Activated CD8-positive, alpha-beta memory T cell treated with anti-CD3 and anti-CD28 coated beads, Interleukin-2, amount 10 ng/mL, durations not matched to agents 7 days and 5 days (primary cell): ENCODE measurements around the gene ANO1. TPM values are rescaled to one million over a fixed set of nuclear protein-coding genes. Genes with fewer than 3 reads are reported as not detected.

Experiments
- ATAC-seq: fragments of 150-1000 bp; cut with Tn5 transposase; one replicate; pipeline ENCODE4 v1.10.0; 2021; ENCODE audit warnings: moderate library complexity
- CTCF ChIA-PET: fragments of 350-600 bp; sonication (Branson Sonifier 250); formaldehyde crosslinking; loops from one replicate; lab custom pipeline; 2021; ENCODE audit warnings: antibody characterized with exemption; lab: Charles Lee
- DNase-seq: peaks from one replicate; pipeline ENCODE4 v3.0.0-alpha.2; 2020
- H3K27ac Mint-ChIP-seq: one replicate; pipeline ENCODE4 v1.8.0; 2021; ENCODE audit warnings: mild to moderate bottlenecking, mixed read lengths
- H3K27me3 Mint-ChIP-seq: one replicate; pipeline ENCODE4 v1.8.0; 2021; ENCODE audit warnings: mixed read lengths
- H3K36me3 Mint-ChIP-seq: one replicate; pipeline ENCODE4 v1.8.0; 2021; ENCODE audit warnings: mild to moderate bottlenecking, mixed read lengths
- H3K4me1 Mint-ChIP-seq: one replicate; pipeline ENCODE4 v1.8.0; 2021; ENCODE audit warnings: mixed read lengths
- H3K4me3 Mint-ChIP-seq: one replicate; pipeline ENCODE4 v1.8.0; 2021; ENCODE audit warnings: mild to moderate bottlenecking, moderate library complexity, mixed read lengths
- H3K9me3 Mint-ChIP-seq: one replicate; pipeline ENCODE4 v1.8.0; 2022; ENCODE audit warnings: low read depth, mixed read lengths
- total RNA-seq, 2 experiments: library from RNA; stranded (reverse); gene quantifications; one replicate each; pipeline ENCODE4 v1.2.3, GENCODE V29; 2021

Gene ANO1
- total RNA-seq, 2 experiments from 2014 or later: not detected

GRCh38 chr11:70061734-70062133 lies 16.4 kb upstream of the ANO1 start:
- Mint-ChIP-seq H3K27ac (no peak overlapping the region), H3K4me1 (no peaks in the 10 kb centered on the region), H3K4me3 (no peak overlapping the region), H3K9me3 (no peaks in the 10 kb centered on the region), H3K36me3 (no peaks in the 10 kb centered on the region), H3K27me3 (peaks cover 4% of the 10 kb centered on the region)
- no peak for ATAC-seq
- DNase-seq: no peak
- CTCF ChIA-PET: no interaction called here

- no peak for DNase-seq
- Mint-ChIP-seq H3K9me3 (no peaks in the 10 kb centered on the region), H3K27me3 (peaks cover 6% of the 10 kb centered on the region), H3K4me1 (no peaks in the 10 kb centered on the region), H3K36me3 (no peaks in the 10 kb centered on the region), H3K27ac (no peak overlapping the region), H3K4me3 (no peak overlapping the region)
- CTCF ChIA-PET: no interaction called here
- ATAC-seq: no peak
Observed at GRCh38 chr11:70063121-70063520, 15.0 kb upstream of the ANO1 start.

DNA sequence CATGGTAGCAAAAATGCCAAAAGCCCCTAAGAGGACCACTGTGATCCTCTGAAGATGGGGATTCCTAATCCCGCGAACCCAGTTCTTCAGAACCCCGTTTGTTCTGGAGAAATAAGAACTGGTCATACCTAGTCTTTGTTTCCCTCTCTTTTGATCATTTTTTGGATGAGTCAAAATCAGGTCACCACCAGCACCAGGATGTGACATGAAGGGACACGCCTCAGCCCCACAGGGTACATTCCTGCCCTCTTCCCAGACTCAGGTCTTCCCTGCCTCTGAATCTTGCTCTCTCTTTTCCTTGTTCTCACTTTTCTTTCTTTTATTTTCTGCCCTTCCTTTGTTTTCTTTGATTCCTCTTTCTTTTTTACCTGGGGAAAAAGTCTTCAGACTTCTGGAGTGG lies 14.6 kb upstream of the ANO1 start:
- H3K36me3 Mint-ChIP-seq: no peaks in the 10 kb centered on the region
- CTCF ChIA-PET: no interaction called here

DNA sequence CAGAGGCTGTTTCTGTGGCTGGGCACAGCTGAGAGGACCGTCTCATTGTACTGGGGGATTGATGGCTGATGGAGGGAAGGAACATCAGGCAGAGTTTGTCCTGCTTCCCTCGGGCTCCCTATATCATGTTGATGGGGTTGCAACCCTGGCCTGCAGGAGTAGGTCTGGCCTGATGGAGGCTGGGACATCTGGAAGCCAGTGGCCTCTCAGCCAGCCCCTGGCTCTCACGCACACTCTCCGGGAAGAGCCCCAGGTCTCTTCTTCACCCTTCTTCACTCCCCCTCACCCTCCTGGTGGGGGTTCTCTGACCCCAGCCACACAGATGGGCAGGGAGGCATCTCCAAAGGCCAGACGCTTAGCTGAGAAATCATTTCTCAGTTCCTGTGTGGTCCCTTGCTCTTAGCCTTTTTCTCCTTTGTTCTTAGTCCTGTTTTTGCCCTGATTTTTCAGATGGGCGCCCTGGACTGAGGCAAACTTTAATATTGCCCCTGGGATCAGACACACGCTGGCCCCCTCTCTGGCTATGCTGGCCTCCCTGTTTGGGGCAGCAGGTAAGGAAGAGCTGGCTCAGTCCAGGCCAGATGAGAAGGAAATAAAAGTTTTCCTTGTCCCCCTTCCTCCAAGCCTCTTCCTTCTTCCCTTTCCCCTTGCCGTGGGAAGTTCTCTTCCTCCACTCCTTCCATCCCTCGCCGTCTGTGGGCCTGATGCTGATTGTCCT lies 13.9 kb upstream of the ANO1 start:
- DNase-seq (peak; percentile 3), ATAC-seq (no peak)
- no peak overlapping the region for H3K27ac Mint-ChIP-seq
- H3K36me3 Mint-ChIP-seq: no peaks in the 10 kb centered on the region
- peaks cover 13% of the 10 kb centered on the region for H3K27me3 Mint-ChIP-seq
- no peaks in the 10 kb centered on the region for H3K4me1 Mint-ChIP-seq
- H3K9me3 Mint-ChIP-seq: no peaks in the 10 kb centered on the region
- CTCF ChIA-PET: no interaction called here
- H3K4me3 Mint-ChIP-seq: no peak overlapping the region

More for the DNA sequence above, 14.6 kb upstream of the ANO1 start:
- ATAC-seq (no peak), DNase-seq (no peak)
- H3K4me1 Mint-ChIP-seq: no peaks in the 10 kb centered on the region
- H3K27ac Mint-ChIP-seq: no peak overlapping the region
- no peak overlapping the region for H3K4me3 Mint-ChIP-seq
- no peaks in the 10 kb centered on the region for H3K9me3 Mint-ChIP-seq
- peaks cover 10% of the 10 kb centered on the region for H3K27me3 Mint-ChIP-seq

GRCh38 chr11:70064726-70065317 lies 13.3 kb upstream of the ANO1 start:
- H3K4me1 Mint-ChIP-seq: no peaks in the 10 kb centered on the region
- CTCF ChIA-PET: no interaction called here
- no peak for ATAC-seq
- DNase-seq: peak; percentile 5
- no peaks in the 10 kb centered on the region for H3K9me3 Mint-ChIP-seq
- peaks cover 19% of the 10 kb centered on the region for H3K27me3 Mint-ChIP-seq
- H3K27ac Mint-ChIP-seq: no peak overlapping the region
- no peak overlapping the region for H3K4me3 Mint-ChIP-seq
- H3K36me3 Mint-ChIP-seq: no peaks in the 10 kb centered on the region

GRCh38 chr11:70065318-70066135 lies 12.6 kb upstream of the ANO1 start:
- ATAC-seq: no peak
- Mint-ChIP-seq H3K9me3 (no peaks in the 10 kb centered on the region), H3K4me3 (no peak overlapping the region), H3K36me3 (no peaks in the 10 kb centered on the region), H3K27me3 (peaks cover 22% of the 10 kb centered on the region), H3K27ac (no peak overlapping the region), H3K4me1 (no peaks in the 10 kb centered on the region)
- peak; percentile 33 for DNase-seq
- CTCF ChIA-PET: no interaction called here

- Mint-ChIP-seq H3K4me1 (no peaks in the 10 kb centered on the region), H3K36me3 (no peaks in the 10 kb centered on the region), H3K9me3 (no peaks in the 10 kb centered on the region), H3K4me3 (no peak overlapping the region), H3K27me3 (peaks cover 22% of the 10 kb centered on the region), H3K27ac (no peak overlapping the region)
- DNase-seq (no peak), ATAC-seq (no peak)
- CTCF ChIA-PET: no interaction called here
Observed at GRCh38 chr11:70066136-70066520, 12.0 kb upstream of the ANO1 start.

DNA sequence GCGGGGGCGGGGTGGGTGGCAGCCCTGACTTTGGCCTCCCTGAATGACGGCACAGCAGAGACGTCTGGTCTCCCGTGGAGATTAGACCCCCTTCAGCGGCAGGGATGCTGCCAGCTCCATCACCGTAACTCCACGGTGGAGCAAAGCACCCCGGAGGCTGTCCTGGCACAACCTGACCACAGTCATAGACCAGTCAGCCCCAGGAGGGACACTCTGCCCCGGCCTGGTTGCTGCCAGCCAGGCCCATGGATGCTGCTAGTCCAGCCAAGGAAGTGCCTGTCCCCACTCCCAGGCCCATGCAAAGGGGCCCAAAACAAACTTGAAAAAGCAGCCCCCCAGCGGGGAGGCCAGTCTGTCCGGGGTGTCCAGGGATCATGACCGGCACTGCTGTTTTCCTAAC lies 11.5 kb upstream of the ANO1 start:
- Mint-ChIP-seq H3K4me1 (no peaks in the 10 kb centered on the region), H3K9me3 (no peaks in the 10 kb centered on the region), H3K36me3 (no peaks in the 10 kb centered on the region), H3K27ac (no peak overlapping the region), H3K27me3 (peaks cover 22% of the 10 kb centered on the region), H3K4me3 (no peak overlapping the region)
- DNase-seq: peak; percentile 25
- no peak for ATAC-seq
- CTCF ChIA-PET: no interaction called here

DNA sequence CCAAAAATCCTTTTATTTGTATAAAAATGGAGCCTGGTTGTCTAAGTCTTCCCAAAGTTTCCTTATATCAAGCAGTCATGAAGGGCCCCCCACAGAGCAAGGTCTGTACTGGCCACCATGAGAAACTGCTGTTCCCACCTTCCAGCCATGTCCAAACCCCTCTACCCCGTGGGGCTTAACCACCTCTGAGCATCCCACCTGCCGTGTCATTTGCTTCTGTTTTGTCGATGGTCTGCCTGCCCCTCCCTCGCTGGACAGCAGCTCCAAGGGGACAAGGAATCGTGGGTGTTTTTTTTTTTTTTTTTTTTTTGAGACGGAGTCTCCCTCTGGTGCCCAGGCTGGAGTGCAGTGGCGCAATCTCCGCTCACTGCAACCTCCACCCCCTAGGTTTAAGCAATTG lies 11.1 kb upstream of the ANO1 start:
- Mint-ChIP-seq H3K4me3 (no peak overlapping the region), H3K27ac (no peak overlapping the region), H3K4me1 (no peaks in the 10 kb centered on the region), H3K36me3 (no peaks in the 10 kb centered on the region), H3K9me3 (no peaks in the 10 kb centered on the region), H3K27me3 (peaks cover 26% of the 10 kb centered on the region)
- ATAC-seq (no peak), DNase-seq (peak; percentile 21)
- CTCF ChIA-PET: no interaction called here

DNA sequence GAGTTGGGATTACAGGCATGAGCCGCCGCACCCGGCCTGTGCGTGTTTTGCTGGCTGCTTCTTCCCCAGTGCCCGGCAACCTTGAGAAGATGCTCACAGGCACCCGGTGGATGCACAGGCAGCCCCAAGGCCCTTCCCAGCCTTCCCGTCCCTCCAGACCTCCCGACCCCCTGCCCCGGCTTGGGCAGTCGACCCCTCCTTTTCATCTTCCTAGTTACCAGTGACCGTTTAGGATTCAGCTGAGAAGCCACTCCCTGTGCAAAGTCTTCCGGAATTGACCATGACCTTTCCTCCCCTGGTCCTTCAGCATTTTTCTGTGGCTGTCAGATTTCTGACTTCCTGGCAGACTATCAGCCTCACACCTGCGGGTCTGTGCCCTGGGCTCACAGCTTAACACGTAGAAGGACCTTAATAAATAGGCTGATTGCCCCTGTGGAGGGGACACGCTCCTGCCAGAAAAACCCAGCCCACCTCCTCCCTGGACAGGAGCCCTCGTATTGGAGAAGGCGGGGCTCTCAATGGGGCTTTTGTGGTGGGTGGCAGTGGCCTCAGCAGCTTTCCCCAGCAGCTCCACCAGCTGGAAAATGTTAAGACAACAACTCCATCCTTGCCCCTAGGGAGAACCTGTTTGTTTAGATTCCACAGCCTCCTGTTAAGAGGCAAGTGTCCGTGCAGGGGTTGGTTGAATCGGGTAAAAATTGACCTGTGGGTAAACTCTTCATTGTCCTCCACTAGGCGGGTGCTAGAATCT lies 10.4 kb upstream of the ANO1 start:
- no peaks in the 10 kb centered on the region for H3K4me1 Mint-ChIP-seq
- H3K36me3 Mint-ChIP-seq: no peaks in the 10 kb centered on the region
- CTCF ChIA-PET: interaction anchor here (0.5 kb wide), 1 partner anchor 55 kb away, joined by 3 read pairs; no protein-coding TSS in a partner anchor
- no peaks in the 10 kb centered on the region for H3K9me3 Mint-ChIP-seq
- DNase-seq (peak; percentile 23), ATAC-seq (no peak)
- peaks cover 33% of the 10 kb centered on the region for H3K27me3 Mint-ChIP-seq
- H3K27ac Mint-ChIP-seq: no peak overlapping the region
- no peak overlapping the region for H3K4me3 Mint-ChIP-seq

DNA sequence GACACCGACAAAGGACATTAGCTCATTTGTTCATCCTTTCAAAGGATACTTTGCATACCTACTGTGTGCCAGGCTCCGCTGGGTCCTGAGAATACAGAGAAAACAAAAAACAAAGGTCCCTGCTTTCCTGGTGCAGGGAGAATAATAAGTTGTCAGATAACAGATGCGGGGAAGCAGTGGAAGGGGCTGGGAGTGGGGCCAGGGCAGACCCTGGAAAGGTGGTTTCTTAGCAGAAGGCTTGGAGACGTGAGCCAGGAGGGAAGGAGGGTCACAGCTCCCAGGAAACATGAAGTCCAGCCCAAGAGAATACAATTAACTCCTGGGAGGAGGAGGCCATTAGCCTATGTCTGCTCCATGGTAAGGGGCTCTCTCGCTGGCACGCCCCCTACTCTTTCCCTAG lies 9.8 kb upstream of the ANO1 start:
- Mint-ChIP-seq H3K27ac (no peak overlapping the region), H3K27me3 (peaks cover 39% of the 10 kb centered on the region), H3K36me3 (no peaks in the 10 kb centered on the region), H3K9me3 (no peaks in the 10 kb centered on the region), H3K4me3 (no peak overlapping the region), H3K4me1 (no peaks in the 10 kb centered on the region)
- ATAC-seq (no peak), DNase-seq (no peak)
- CTCF ChIA-PET: no interaction called here

DNA sequence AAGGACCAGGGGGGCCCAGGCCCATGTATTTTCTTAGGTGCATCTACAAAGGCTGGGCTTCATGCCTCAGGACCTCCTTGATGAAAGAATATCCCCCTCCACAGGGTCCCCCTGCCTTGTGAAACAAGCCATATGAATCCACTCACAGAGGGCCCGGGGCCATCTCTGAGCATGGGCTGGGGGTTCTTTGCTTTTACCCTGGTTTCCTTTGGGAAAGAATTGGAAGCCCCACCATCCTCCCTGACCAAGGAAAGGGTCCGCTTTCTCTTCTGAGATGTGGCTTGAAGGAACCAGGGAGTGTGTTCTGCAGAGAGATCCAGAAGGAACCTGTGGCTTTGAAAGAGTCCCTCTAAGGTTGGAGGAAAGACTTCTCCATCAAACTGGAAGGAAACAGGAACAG lies 9.2 kb upstream of the ANO1 start:
- CTCF ChIA-PET: interaction anchor here (0.5 kb wide), 1 partner anchor 130 kb away, joined by 3 read pairs; no protein-coding TSS in a partner anchor
- Mint-ChIP-seq H3K36me3 (no peaks in the 10 kb centered on the region), H3K4me3 (no peak overlapping the region), H3K27me3 (peaks cover 44% of the 10 kb centered on the region), H3K9me3 (no peaks in the 10 kb centered on the region), H3K27ac (no peak overlapping the region), H3K4me1 (no peaks in the 10 kb centered on the region)
- DNase-seq (no peak), ATAC-seq (no peak)

DNA sequence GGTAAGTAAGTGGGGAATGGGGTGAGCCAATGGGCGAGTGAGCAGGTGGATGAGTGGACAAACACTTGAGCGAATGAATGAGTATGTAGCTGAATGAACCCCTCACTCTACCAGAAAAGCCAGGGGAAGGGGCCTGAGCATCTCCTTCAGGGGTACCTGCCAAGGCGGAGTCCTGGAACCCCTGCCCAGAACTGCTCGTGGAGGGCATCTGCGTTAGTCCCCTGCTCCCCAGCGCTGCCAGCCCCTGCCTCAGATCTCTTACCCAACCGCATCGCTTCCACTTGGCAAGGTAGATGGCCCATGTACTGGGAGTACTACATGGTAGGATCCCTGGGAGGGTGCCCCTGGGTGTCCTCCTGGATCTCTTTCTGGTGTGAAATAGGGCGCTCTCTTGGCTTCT lies 7.4 kb upstream of the ANO1 start:
- ATAC-seq: no peak
- H3K27me3 Mint-ChIP-seq: peaks cover 62% of the 10 kb centered on the region
- H3K36me3 Mint-ChIP-seq: no peaks in the 10 kb centered on the region
- no peaks in the 10 kb centered on the region for H3K4me1 Mint-ChIP-seq
- CTCF ChIA-PET: no interaction called here
- H3K9me3 Mint-ChIP-seq: no peaks in the 10 kb centered on the region
- DNase-seq: no peak
- H3K27ac Mint-ChIP-seq: peak overlapping the region; percentile 19
- H3K4me3 Mint-ChIP-seq: no peak overlapping the region
